Kidney (tissue), 14 donors: ENCODE measurements around the gene CDH13. TPM values are rescaled to one million over a fixed set of nuclear protein-coding genes. Genes with fewer than 3 reads are reported as not detected.

Experiments
- DNase-seq, 5 donors: peaks; one replicate each; pipeline ENCODE4 v3.0.0-alpha.2; 2013 to 2020
- FAIRE-seq: peaks from 2 replicates; lab custom pipeline; 2012; peaks lifted over from hg19 to GRCh38; lab: Jason Lieb, UNC
- H3K27ac ChIP-seq, 2 donors: one replicate each; pipeline ENCODE4 v1.7.0; 2013; ENCODE audit warnings: low read depth in 2 of 2, low read length in 2 of 2, inconsistent platforms in 1 of 2
- H3K27me3 ChIP-seq: one replicate; pipeline ENCODE4 v1.7.1; 2013; ENCODE audit warnings: low read length, inconsistent platforms; ENCODE audit not compliant: control insufficient read depth, insufficient read depth
- H3K36me3 ChIP-seq, 3 donors: one replicate each; pipeline versions ENCODE4 v1.7.0 to v1.7.1; 2013; ENCODE audit warnings: low read length in 3 of 3, control low read depth in 1 of 3, inconsistent platforms in 1 of 3; ENCODE audit not compliant: insufficient read depth in 3 of 3, control insufficient read depth in 2 of 3
- H3K4me1 ChIP-seq, 3 donors: one replicate each; pipeline versions ENCODE4 v1.7.0 to v1.7.1; 2013; ENCODE audit warnings: low read length in 3 of 3, inconsistent platforms in 1 of 3, low read depth in 1 of 3; ENCODE audit not compliant: control insufficient read depth in 2 of 3, insufficient read depth in 2 of 3
- H3K4me3 ChIP-seq, 3 donors: one replicate each; pipeline versions ENCODE4 v1.7.0 to v1.8.1; 2013; ENCODE audit warnings: low read length in 3 of 3, control low read depth in 1 of 3, inconsistent platforms in 1 of 3
- H3K9ac ChIP-seq, 3 donors: one replicate each; pipeline versions ENCODE4 v1.7.0 to v1.7.1; 2013; ENCODE audit warnings: low read length in 3 of 3, control low read depth in 1 of 3, inconsistent platforms in 1 of 3
- H3K9me3 ChIP-seq, 3 donors: one replicate each; pipeline versions ENCODE4 v1.7.0 to v1.7.1; 2013; ENCODE audit warnings: low read length in 3 of 3, control low read depth in 1 of 3, inconsistent platforms in 1 of 3; ENCODE audit not compliant: control insufficient read depth in 2 of 3, insufficient read depth in 1 of 3
- CTCF ChIP-seq: IDR thresholded peaks from 3 replicates; pipeline ENCODE4 v1.5.1; 2012; ENCODE audit warnings: mild to moderate bottlenecking, moderate library complexity, borderline replicate concordance; ENCODE audit not compliant: insufficient read depth; ENCODE audit errors: extremely low read depth
- intact Hi-C: fragments of 100-400 bp; cut with DNase I; formaldehyde crosslinking; loops from one replicate; pipeline ENCODE4 v1.11.1; 2022
- polyA plus RNA-seq: library from polyadenylated mRNA; stranded (reverse); fragments of 350-450 nt; fragmentation: Illumina TruSeq; extraction: RNeasy Lipid Tissue Mini Kit (QIAGEN cat#74804); gene quantifications from one replicate; pipeline ENCODE4 v1.2.3, GENCODE V29; 2014; ENCODE audit warnings: low read depth, low replicate concordance; ENCODE audit not compliant: insufficient read depth
- total RNA-seq: library from RNA; stranded (reverse); fragmentation: NEBNext Ultra II Directional; extraction: Animal tissue kit (Norgen Biotek cat#: 25700); gene quantifications from one replicate; pipeline ENCODE4 v1.2.1, GENCODE V29; 2021
- donor health status: control.
- donor health status: control.
- donor health status: control.
- donor health status: control.
- donor health status: control.
- donor health status: DM: yes; HTN: yes; CAD: no.
- donor health status: Normal renal cell carcinoma (clear cell type).

Gene CDH13
- total and polyA plus RNA-seq, 2 donors from 2014 or later, result 4.8 to 13.8 TPM

- Histone ChIP-seq H3K27me3 (no peaks in the 10 kb centered on the region), H3K9ac (no peak overlapping the region), H3K4me3 (no peak overlapping the region), H3K27ac (no peak overlapping the region), H3K4me1 (no peaks in the 10 kb centered on the region), H3K9me3 (peaks cover 0 to 2% (median 0%) of the 10 kb centered on the region in 3 donors), H3K36me3 (no peaks in the 10 kb centered on the region)
- intact Hi-C loops, result no loop called here
- no peak for TF ChIP-seq CTCF
- no peak for DNase-seq
- no peak for FAIRE-seq
Measured at GRCh38 chr16:83212301-83212841, 585.6 kb downstream of the CDH13 start.

DNA sequence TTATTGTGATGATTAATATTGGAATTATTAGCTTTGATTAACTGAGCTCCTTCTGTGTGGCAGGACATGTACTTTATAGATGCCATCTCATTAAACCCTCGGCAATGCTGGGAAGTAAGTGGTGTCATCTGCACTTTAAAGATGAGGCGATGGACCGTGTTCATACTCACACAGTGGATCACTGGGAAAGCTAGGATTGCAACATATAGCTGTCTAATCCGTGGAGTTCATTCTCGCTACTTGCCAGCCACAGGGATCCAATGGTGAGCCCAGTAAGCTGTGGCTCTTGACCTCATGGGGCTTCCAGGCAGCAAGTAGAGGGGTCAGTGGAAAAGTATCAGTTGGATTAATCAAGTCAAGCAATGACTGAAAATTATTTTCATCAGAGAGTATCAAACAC, 587.9 kb downstream of the CDH13 start:
- Histone ChIP-seq H3K27me3 (no peaks in the 10 kb centered on the region), H3K4me1 (no peaks in the 10 kb centered on the region), H3K36me3 (no peaks in the 10 kb centered on the region), H3K9me3 (peaks cover 0 to 2% (median 0%) of the 10 kb centered on the region in 3 donors), H3K27ac (no peak overlapping the region), H3K4me3 (no peak overlapping the region), H3K9ac (no peak overlapping the region)
- DNase-seq (no peak), FAIRE-seq (no peak)
- intact Hi-C loops, result no loop called here
- no peak for TF ChIP-seq CTCF

- Histone ChIP-seq H3K4me3 (no peak overlapping the region), H3K4me1 (no peaks in the 10 kb centered on the region), H3K9me3 (peaks cover 0 to 2% (median 0%) of the 10 kb centered on the region in 3 donors), H3K9ac (no peak overlapping the region), H3K27me3 (no peaks in the 10 kb centered on the region), H3K36me3 (no peaks in the 10 kb centered on the region), H3K27ac (no peak overlapping the region)
- FAIRE-seq (no peak), DNase-seq (peak in 4 of 5 donors; percentile 13 to 42 (median 31))
- TF ChIP-seq CTCF, result peak; percentile 70
- intact Hi-C loops, result no loop called here
Measured at GRCh38 chr16:83215406-83216001, 588.7 kb downstream of the CDH13 start.
